ENCODE measurements around the gene ZMYND19.
"Not testable (repeated sequence)": the region's sequence is repeated elsewhere in the genome, so short reads cannot be mapped to it uniquely, and the experiment has no call there.

ZMYND19 gene

DNA sequence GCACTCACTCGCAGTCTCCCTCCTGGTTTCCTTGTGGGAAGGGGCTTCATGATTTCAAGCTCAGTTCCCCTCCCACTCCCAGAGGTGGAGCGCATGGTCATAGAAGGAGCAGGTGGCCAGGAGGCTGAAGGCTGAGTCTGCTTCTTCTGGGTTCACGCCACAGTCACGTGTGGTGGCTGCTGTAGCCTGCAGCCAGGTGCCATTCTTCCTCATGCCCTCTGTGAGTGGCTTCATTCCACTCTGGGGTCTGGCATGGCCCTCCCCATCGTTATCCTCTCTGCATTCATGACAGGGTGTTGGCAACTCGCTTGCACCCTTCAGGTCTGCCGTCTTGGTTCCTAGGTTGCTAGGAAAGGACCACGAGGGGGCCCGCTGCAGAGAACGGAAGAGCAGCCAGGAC lies 35.1 kb downstream of the ZMYND19 start:
- H3K79me1 ChIP-seq (ENCODE audit: low read depth, low read length) = peaks cover 5% of the 10 kb centered on the region
- no peak for DNase-seq (ENCODE audit: low spot score)
- H3K4me1 ChIP-seq (ENCODE audit: control insufficient read depth in 2 of 2, insufficient read depth in 1 of 2, low read depth in 1 of 2, low read length in 2 of 2) = peaks cover 2 to 7% of the 10 kb centered on the region in 2 donors
- no peak overlapping the region for H2AK5ac ChIP-seq (ENCODE audit: low read depth, low read length)
- H3K27ac ChIP-seq (replicated peaks; ENCODE audit: low read length) = no peak overlapping the region
- H2BK15ac ChIP-seq (ENCODE audit: low read length) = no peak overlapping the region
- H3K4me3 ChIP-seq (ENCODE audit: low read length in 2 of 2) = peak overlapping the region in 1 of 2 donors; percentile 53
- no peak overlapping the region for H3K4ac ChIP-seq (ENCODE audit: low read length)
- no peak overlapping the region for H4K8ac ChIP-seq (ENCODE audit: low read depth, low read length)
- no peaks in the 10 kb centered on the region for H3K27me3 ChIP-seq (ENCODE audit: control insufficient read depth in 3 of 3, insufficient read depth in 3 of 3, low read depth in 1 of 3, low read length in 3 of 3)
- H3K18ac ChIP-seq (ENCODE audit: low read length) = no peak overlapping the region
- H2BK12ac ChIP-seq (ENCODE audit: low read length) = no peak overlapping the region
- H2BK120ac ChIP-seq (ENCODE audit: low read depth, low read length) = no peak overlapping the region
- H2BK5ac ChIP-seq (ENCODE audit: low read length) = no peak overlapping the region
- peaks cover 0 to 2% of the 10 kb centered on the region in 2 donors for H3K9me3 ChIP-seq (replicated peaks in 1 of 2; ENCODE audit: control insufficient read depth in 2 of 2, insufficient read depth in 1 of 2, low read depth in 1 of 2, low read length in 2 of 2)
- WGBS, 2 donors (ENCODE audit: extremely low coverage in 2 of 2, insufficient read length in 2 of 2, insufficient replicate concordance in 1 of 2) = no CpG with 5 or more reads among the region's 10 CpGs
- H3K36me3 ChIP-seq (replicated peaks in 1 of 2; ENCODE audit: control insufficient read depth in 2 of 2, insufficient read depth in 2 of 2, low read length in 2 of 2) = peaks cover 32 to 62% of the 10 kb centered on the region in 2 donors
- no peak overlapping the region for H3K23ac ChIP-seq (ENCODE audit: low read depth, low read length, poor library complexity)
- no peak overlapping the region for H2AFZ ChIP-seq (ENCODE audit: low read length)
- no peak overlapping the region for H3K9ac ChIP-seq (ENCODE audit: low read depth, low read length, poor library complexity)
- no peak overlapping the region for H3K14ac ChIP-seq (ENCODE audit: low read length)
- H4K91ac ChIP-seq (ENCODE audit: low read depth, low read length, poor library complexity) = no peak overlapping the region
- H3K4me2 ChIP-seq (ENCODE audit: insufficient read depth, low read length, poor library complexity, severe bottlenecking) = peak overlapping the region; percentile 2

GRCh38 chr9:137554349-137554748 lies 36.0 kb downstream of the ZMYND19 start:
- Histone ChIP-seq H3K9ac (ENCODE audit: low read depth, low read length, poor library complexity) (no peak overlapping the region), H2BK12ac (ENCODE audit: low read length) (no peak overlapping the region), H4K8ac (ENCODE audit: low read depth, low read length) (no peak overlapping the region), H3K4me1 (ENCODE audit: control insufficient read depth in 2 of 2, insufficient read depth in 1 of 2, low read depth in 1 of 2, low read length in 2 of 2) (peaks cover 6 to 13% of the 10 kb centered on the region in 2 donors), H4K91ac (ENCODE audit: low read depth, low read length, poor library complexity) (no peak overlapping the region), H2AK5ac (ENCODE audit: low read depth, low read length) (no peak overlapping the region), H3K4me3 (ENCODE audit: low read length in 2 of 2) (no peak overlapping the region), H3K36me3 (replicated peaks in 1 of 2; ENCODE audit: control insufficient read depth in 2 of 2, insufficient read depth in 2 of 2, low read length in 2 of 2) (peaks cover 29 to 54% of the 10 kb centered on the region in 2 donors), H3K18ac (ENCODE audit: low read length) (no peak overlapping the region), H3K27me3 (ENCODE audit: control insufficient read depth in 3 of 3, insufficient read depth in 3 of 3, low read depth in 1 of 3, low read length in 3 of 3) (no peaks in the 10 kb centered on the region), H2BK15ac (ENCODE audit: low read length) (no peak overlapping the region), H3K23ac (ENCODE audit: low read depth, low read length, poor library complexity) (no peak overlapping the region), H3K4me2 (ENCODE audit: insufficient read depth, low read length, poor library complexity, severe bottlenecking) (no peak overlapping the region), H3K14ac (ENCODE audit: low read length) (no peak overlapping the region), H3K9me3 (replicated peaks in 1 of 2; ENCODE audit: control insufficient read depth in 2 of 2, insufficient read depth in 1 of 2, low read depth in 1 of 2, low read length in 2 of 2) (no peaks in the 10 kb centered on the region), H3K4ac (ENCODE audit: low read length) (no peak overlapping the region), H2AFZ (ENCODE audit: low read length) (no peak overlapping the region), H2BK5ac (ENCODE audit: low read length) (no peak overlapping the region), H2BK120ac (ENCODE audit: low read depth, low read length) (no peak overlapping the region), H3K79me1 (ENCODE audit: low read depth, low read length) (peaks cover 7% of the 10 kb centered on the region), H3K27ac (replicated peaks; ENCODE audit: low read length) (no peak overlapping the region)
- DNase-seq (ENCODE audit: low spot score) = no peak
- no CpG with 5 or more reads among the region's 1 CpG for WGBS, 2 donors (ENCODE audit: extremely low coverage in 2 of 2, insufficient read length in 2 of 2, insufficient replicate concordance in 1 of 2)

- H3K79me1 ChIP-seq (ENCODE audit: low read depth, low read length); H3K27ac ChIP-seq (replicated peaks; ENCODE audit: low read length); H3K27me3 ChIP-seq (ENCODE audit: control insufficient read depth in 3 of 3, insufficient read depth in 3 of 3, low read depth in 1 of 3, low read length in 3 of 3); H2BK12ac ChIP-seq (ENCODE audit: low read length); H3K9ac ChIP-seq (ENCODE audit: low read depth, low read length, poor library complexity); H3K4me3 ChIP-seq (ENCODE audit: low read length in 2 of 2); H3K14ac ChIP-seq (ENCODE audit: low read length); DNase-seq (ENCODE audit: low spot score); H4K91ac ChIP-seq (ENCODE audit: low read depth, low read length, poor library complexity); H3K18ac ChIP-seq (ENCODE audit: low read length); H3K9me3 ChIP-seq (replicated peaks in 1 of 2; ENCODE audit: control insufficient read depth in 2 of 2, insufficient read depth in 1 of 2, low read depth in 1 of 2, low read length in 2 of 2); H2AFZ ChIP-seq (ENCODE audit: low read length); H2AK5ac ChIP-seq (ENCODE audit: low read depth, low read length); H4K8ac ChIP-seq (ENCODE audit: low read depth, low read length); H2BK120ac ChIP-seq (ENCODE audit: low read depth, low read length); H2BK15ac ChIP-seq (ENCODE audit: low read length); H3K23ac ChIP-seq (ENCODE audit: low read depth, low read length, poor library complexity); H2BK5ac ChIP-seq (ENCODE audit: low read length); H3K4ac ChIP-seq (ENCODE audit: low read length); H3K4me2 ChIP-seq (ENCODE audit: insufficient read depth, low read length, poor library complexity, severe bottlenecking): not testable (repeated sequence)
- H3K36me3 ChIP-seq (replicated peaks in 1 of 2; ENCODE audit: control insufficient read depth in 2 of 2, insufficient read depth in 2 of 2, low read length in 2 of 2) = peaks cover 29 to 54% of the 10 kb centered on the region in 2 donors
- no CpG with 5 or more reads among the region's 10 CpGs for WGBS, 2 donors (ENCODE audit: extremely low coverage in 2 of 2, insufficient read length in 2 of 2, insufficient replicate concordance in 1 of 2)
- H3K4me1 ChIP-seq (ENCODE audit: control insufficient read depth in 2 of 2, insufficient read depth in 1 of 2, low read depth in 1 of 2, low read length in 2 of 2) = peaks cover 6 to 13% of the 10 kb centered on the region in 2 donors
These were observed 36.7 kb downstream of the ZMYND19 start for GRCh38 chr9:137553654-137554053.

DNA sequence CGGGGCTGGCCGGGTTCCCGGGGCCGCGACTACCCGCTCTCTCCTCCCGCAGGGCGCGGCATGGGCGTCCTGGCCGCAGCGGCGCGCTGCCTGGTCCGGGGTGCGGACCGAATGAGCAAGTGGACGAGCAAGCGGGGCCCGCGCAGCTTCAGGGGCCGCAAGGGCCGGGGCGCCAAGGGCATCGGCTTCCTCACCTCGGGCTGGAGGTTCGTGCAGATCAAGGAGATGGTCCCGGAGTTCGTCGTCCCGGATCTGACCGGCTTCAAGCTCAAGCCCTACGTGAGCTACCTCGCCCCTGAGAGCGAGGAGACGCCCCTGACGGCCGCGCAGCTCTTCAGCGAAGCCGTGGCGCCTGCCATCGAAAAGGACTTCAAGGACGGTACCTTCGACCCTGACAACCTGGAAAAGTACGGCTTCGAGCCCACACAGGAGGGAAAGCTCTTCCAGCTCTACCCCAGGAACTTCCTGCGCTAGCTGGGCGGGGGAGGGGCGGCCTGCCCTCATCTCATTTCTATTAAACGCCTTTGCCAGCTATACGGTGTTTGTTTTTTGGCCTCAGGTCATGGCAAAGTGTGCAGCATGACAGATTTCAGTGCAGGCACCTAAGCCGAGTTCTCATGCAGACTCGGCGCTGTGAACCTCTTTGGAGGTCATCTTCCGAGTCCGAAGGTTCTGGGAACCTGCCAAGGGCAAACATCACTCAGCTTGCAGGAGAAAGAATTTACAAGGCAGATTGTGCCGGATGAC lies 38.1 kb downstream of the ZMYND19 start:
- H2BK5ac ChIP-seq (ENCODE audit: low read length) = no peak overlapping the region
- H2BK120ac ChIP-seq (ENCODE audit: low read depth, low read length) = no peak overlapping the region
- H4K8ac ChIP-seq (ENCODE audit: low read depth, low read length) = no peak overlapping the region
- H3K27ac ChIP-seq (replicated peaks; ENCODE audit: low read length) = peak overlapping the region; percentile 42
- H3K9me3 ChIP-seq (replicated peaks in 1 of 2; ENCODE audit: control insufficient read depth in 2 of 2, insufficient read depth in 1 of 2, low read depth in 1 of 2, low read length in 2 of 2) = no peaks in the 10 kb centered on the region
- peak overlapping the region; percentile 77 for H3K18ac ChIP-seq (ENCODE audit: low read length)
- no peak overlapping the region for H3K14ac ChIP-seq (ENCODE audit: low read length)
- H2AK5ac ChIP-seq (ENCODE audit: low read depth, low read length) = peak overlapping the region; percentile 92
- H2BK15ac ChIP-seq (ENCODE audit: low read length) = no peak overlapping the region
- H3K4me1 ChIP-seq (ENCODE audit: control insufficient read depth in 2 of 2, insufficient read depth in 1 of 2, low read depth in 1 of 2, low read length in 2 of 2) = peaks cover 6 to 13% of the 10 kb centered on the region in 2 donors
- no peak for DNase-seq (ENCODE audit: low spot score)
- H3K4ac ChIP-seq (ENCODE audit: low read length) = peak overlapping the region; percentile 30
- no CpG with 5 or more reads among the region's 58 CpGs for WGBS, 2 donors (ENCODE audit: extremely low coverage in 2 of 2, insufficient read length in 2 of 2, insufficient replicate concordance in 1 of 2)
- H3K9ac ChIP-seq (ENCODE audit: low read depth, low read length, poor library complexity) = peak overlapping the region; percentile 92
- H2AFZ ChIP-seq (ENCODE audit: low read length) = peak overlapping the region; percentile 92
- no peak overlapping the region for H2BK12ac ChIP-seq (ENCODE audit: low read length)
- peaks cover 7% of the 10 kb centered on the region for H3K79me1 ChIP-seq (ENCODE audit: low read depth, low read length)
- H4K91ac ChIP-seq (ENCODE audit: low read depth, low read length, poor library complexity) = no peak overlapping the region
- H3K23ac ChIP-seq (ENCODE audit: low read depth, low read length, poor library complexity) = peak overlapping the region; percentile 1
- peak overlapping the region; percentile 72 for H3K4me2 ChIP-seq (ENCODE audit: insufficient read depth, low read length, poor library complexity, severe bottlenecking)
- H3K36me3 ChIP-seq (replicated peaks in 1 of 2; ENCODE audit: control insufficient read depth in 2 of 2, insufficient read depth in 2 of 2, low read length in 2 of 2) = peaks cover 26 to 45% of the 10 kb centered on the region in 2 donors
- H3K4me3 ChIP-seq (ENCODE audit: low read length in 2 of 2) = peak overlapping the region; percentile 61 to 92
- H3K27me3 ChIP-seq (ENCODE audit: control insufficient read depth in 3 of 3, insufficient read depth in 3 of 3, low read depth in 1 of 3, low read length in 3 of 3) = no peaks in the 10 kb centered on the region
